IPS-18c (cell line): ENCODE measurements around the gene SMO.

Source experiments
- H3K4me3 ChIP-seq: 2 replicates; pipeline ENCODE4 v1.7.0; 2013; ENCODE audit warnings: low read depth, mild to moderate bottlenecking, low read length, moderate library complexity; ENCODE audit not compliant: insufficient read depth
- H3K9me3 ChIP-seq: one replicate; pipeline ENCODE4 v1.6.1; 2013; ENCODE audit warnings: mild to moderate bottlenecking, low read length, moderate library complexity; ENCODE audit not compliant: control insufficient read depth, insufficient read depth

Gene SMO

DNA sequence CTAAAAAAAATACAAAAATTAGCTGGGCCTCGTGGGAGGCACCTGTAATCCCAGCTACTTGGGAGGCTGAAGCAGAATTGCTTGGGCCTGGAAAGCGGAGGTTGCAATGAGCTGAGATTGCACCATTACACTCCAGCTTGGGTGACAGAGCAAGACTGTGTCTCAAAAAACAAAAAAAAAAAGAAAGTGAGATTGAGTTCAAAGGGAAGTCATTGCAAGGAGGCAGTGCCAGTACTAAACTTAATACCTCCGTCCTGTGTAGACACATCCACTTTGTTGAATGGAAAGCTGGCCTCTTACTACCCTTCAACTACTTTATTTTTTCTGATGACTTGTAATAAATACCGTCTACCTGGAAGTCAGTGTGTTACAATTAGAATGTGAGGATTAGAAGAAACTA, 67.4 kb downstream of the SMO start:
- no peak overlapping the region for H3K4me3 ChIP-seq
- no peaks in the 10 kb centered on the region for H3K9me3 ChIP-seq

DNA sequence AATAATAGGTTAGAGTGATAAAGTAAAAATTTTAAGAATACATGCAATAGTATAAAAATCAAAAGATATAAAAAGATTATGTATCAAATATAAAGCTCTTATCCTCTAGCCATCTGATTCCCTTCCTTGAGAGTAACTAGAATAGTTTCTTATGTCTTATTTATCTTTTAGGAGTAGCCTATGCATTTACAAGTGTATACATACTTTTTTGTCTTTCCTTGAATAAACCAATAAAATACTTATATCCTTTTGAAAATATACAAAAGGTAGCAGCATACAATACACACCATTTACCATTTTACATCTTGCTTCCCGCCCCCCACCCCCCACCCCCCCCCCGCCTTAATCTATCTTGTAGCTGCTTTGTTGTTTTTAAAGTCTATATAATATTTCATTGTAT, 67.8 kb downstream of the SMO start:
- Histone ChIP-seq H3K9me3 (no peaks in the 10 kb centered on the region), H3K4me3 (no peak overlapping the region)

DNA sequence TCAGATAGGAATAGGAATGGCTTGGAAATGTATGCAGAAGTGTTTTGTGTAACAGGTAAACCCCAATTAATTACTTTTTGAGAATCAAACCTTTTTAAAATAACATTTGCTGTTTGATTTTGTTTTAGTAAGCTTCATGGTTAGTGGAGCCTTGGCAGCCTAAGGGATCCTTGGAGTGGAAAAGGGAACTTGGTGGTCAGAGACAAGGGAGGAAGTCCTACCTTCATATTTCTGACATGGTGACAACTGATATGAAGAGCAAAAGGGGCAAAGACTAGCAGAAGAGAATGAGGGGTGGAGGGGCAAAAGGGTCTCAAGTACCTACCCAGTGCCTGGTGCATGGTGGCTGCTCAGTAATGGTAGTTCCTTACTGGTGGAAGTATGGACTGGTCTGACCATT, 68.7 kb downstream of the SMO start:
- H3K4me3 ChIP-seq, result no peak overlapping the region

DNA sequence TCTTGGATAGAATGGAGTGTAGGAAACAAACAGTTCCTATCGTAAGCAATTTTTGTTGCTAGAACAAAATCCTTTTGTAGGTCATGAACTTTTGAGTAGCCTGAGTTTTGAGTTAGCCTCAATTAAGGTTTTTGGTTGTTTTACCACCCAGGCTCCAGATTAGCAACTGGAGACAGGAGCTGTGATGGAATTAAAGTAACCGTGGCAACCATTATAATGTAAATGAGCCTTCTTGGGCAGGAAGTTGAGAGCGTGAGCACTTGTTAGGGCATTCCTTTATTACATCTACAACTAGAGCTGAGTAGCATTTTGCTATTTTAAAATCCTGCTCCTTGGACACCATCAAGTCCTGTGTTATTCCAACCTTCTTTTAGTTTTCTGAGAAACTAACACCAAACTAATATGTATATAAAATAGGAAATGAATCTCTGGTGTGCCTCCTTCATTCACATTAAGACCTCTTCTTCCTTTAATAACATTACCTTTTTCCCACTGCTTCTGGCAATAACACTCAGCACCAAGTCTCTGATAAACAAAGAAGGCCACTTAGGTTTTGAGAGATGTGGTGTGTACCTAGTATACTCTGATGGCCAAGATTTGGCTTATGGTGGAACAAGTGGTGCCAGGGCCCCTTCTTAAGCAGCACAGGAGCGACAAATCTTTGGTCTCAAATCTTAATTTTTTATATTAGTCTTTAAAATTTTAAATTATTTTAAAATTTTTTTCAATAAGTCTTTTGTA, 70.4 kb downstream of the SMO start:
- no peaks in the 10 kb centered on the region for H3K9me3 ChIP-seq
- no peak overlapping the region for H3K4me3 ChIP-seq

More for the DNA sequence above, 68.7 kb downstream of the SMO start:
- no peaks in the 10 kb centered on the region for H3K9me3 ChIP-seq

DNA sequence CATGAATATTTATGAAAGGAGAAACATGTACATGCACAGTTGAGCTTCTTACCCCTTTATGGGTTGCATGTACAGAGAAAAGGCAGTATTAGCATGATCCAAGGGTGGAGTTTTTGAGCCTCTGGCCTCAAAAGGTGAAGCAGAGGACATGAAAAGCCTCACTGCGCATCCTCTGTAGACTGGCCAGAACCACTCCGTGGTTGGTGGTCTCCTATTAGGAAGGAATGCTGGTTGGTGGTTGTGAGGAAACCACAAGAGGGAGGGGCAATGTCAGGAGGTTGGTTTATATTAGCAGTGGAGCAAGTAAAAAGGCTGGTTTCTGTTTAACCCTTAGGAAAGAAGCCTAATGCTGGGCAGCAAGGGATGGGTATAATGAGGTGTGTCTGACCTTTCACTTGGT, 73.9 kb downstream of the SMO start:
- H3K4me3 ChIP-seq, result no peak overlapping the region
- no peaks in the 10 kb centered on the region for H3K9me3 ChIP-seq
